ENCODE results near the gene SPINK1. TPM values are rescaled to one million over a fixed set of nuclear protein-coding genes. Genes with fewer than 3 reads are reported as not detected.

The SPINK1 gene
- polyA plus RNA-seq, 2 of the 4 experiments (the other 2 are of a cell fraction), result 0.22 TPM; not detected in 1

DNA sequence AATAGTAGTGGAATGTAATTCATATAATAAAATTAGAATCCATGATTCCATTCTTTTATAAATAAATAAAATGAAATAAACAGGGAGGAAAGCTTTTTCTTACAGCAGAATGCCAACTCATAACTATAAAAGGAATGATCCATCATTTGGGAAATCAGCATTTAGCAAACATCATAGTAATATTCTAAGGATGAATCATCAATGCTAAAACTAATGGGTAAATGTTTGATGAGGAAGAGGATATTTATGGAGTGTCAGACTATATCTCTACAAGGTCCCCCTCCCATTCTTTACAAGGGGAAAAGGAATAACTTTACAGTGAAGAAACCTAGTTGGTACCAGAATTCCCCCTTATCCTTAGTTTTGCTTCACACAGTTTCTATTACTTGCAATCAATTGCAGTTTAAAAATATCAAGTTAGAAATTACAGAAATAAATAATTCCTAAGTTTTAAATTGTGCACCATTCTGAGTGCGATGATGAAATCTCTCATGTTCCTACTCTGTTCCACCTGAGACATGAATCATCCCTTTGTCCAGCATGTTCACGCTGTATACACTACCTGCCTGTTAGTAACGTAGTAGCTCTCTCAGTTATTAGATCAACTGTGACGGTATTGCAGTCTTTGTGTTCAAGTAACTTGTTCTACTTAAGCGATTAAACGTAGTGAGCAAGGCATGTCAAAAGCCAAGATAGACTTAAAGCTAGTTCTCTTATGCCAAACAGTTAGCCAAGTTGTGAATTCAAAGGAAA lies 34.7 kb downstream of the SPINK1 start:
- DNase-seq (ENCODE audit: low read depth in 1 of 2, low spot score in 1 of 2) (no peak), ATAC-seq (no peak), FAIRE-seq (no peak)
- 10% methylated on average over 6 of the region's 6 CpGs for WGBS (ENCODE audit: missing lambda C conversion rate)
- CTCF ChIA-PET, result interaction anchor here (0.7 to 1.4 kb wide), 2 partner anchors 26 to 169 kb away, joined by 4 read pairs; no protein-coding TSS in a partner anchor
- H3K4me1 ChIP-seq, result no peaks in the 10 kb centered on the region
- H3K27ac ChIP-seq, result no peak overlapping the region
- H3K4me2 ChIP-seq, result no peak overlapping the region
- no peak overlapping the region for H3K4me3 ChIP-seq
- H3K9me3 ChIP-seq, result no peaks in the 10 kb centered on the region
- TF ChIP-seq RARB (CRISPR knock-in tag; IDR thresholded peaks at IDR 0.05), result no peak
- TF ChIP-seq, protein P1, sequence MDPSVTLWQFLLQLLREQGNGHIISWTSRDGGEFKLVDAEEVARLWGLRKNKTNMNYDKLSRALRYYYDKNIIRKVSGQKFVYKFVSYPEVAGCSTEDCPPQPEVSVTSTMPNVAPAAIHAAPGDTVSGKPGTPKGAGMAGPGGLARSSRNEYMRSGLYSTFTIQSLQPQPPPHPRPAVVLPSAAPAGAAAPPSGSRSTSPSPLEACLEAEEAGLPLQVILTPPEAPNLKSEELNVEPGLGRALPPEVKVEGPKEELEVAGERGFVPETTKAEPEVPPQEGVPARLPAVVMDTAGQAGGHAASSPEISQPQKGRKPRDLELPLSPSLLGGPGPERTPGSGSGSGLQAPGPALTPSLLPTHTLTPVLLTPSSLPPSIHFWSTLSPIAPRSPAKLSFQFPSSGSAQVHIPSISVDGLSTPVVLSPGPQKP (IDR thresholded peaks at IDR 0.05; ENCODE audit: low read depth, low read length), result no peak
- TF ChIP-seq, protein P2, sequence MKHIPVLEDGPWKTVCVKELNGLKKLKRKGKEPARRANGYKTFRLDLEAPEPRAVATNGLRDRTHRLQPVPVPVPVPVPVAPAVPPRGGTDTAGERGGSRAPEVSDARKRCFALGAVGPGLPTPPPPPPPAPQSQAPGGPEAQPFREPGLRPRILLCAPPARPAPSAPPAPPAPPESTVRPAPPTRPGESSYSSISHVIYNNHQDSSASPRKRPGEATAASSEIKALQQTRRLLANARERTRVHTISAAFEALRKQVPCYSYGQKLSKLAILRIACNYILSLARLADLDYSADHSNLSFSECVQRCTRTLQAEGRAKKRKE (CRISPR knock-in tag; IDR thresholded peaks at IDR 0.05; ENCODE audit: low read depth), result no peak
- TF ChIP-seq HDAC2 (IDR thresholded peaks at IDR 0.05), result no peak
- no peak for TF ChIP-seq CBX2 (IDR thresholded peaks at IDR 0.05; ENCODE audit: borderline replicate concordance, low read depth)
- TF ChIP-seq EP300 (IDR thresholded peaks at IDR 0.05), result no peak
- TF ChIP-seq ESRRA (IDR thresholded peaks at IDR 0.05; ENCODE audit: borderline replicate concordance, low read length), result no peak
- no peak for TF ChIP-seq NPAS2 (CRISPR knock-in tag; IDR thresholded peaks at IDR 0.05; ENCODE audit: borderline replicate concordance)
- no peak for TF ChIP-seq CHD2 (IDR thresholded peaks at IDR 0.05; ENCODE audit: low read length, partially characterized antibody)
- POLR2A ChIA-PET, result no interaction called here

DNA sequence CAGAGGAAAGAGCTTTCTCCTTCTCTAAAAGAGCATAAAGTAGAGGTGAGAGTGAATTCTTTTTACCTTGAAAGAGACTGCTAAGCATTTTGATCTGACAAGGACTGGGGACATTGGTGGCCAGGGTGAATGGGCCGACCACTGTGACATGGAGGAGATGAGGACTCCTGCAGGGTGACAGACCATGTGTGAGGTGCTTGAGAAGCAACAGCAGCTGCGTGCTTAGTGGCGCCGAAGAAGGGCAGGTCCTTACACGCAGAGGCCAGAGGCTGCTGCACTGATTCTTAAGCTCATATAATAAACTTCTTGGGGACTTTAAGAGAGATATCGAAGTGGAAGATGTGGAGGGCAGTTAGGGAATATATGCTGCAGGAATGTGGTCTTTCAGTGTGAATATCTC lies 40.3 kb downstream of the SPINK1 start:
- CTCF ChIA-PET, result no interaction called here
- 31% methylated on average over 6 of the region's 6 CpGs for WGBS (ENCODE audit: missing lambda C conversion rate)

More for the DNA sequence above, 40.3 kb downstream of the SPINK1 start:
- POLR2A ChIA-PET, result no interaction called here
- no peaks in the 10 kb centered on the region for H3K4me1 ChIP-seq
- no peak overlapping the region for H3K4me3 ChIP-seq
- TF ChIP-seq CBX2 (IDR thresholded peaks at IDR 0.05; ENCODE audit: borderline replicate concordance, low read depth) (no peak), KDM1A (IDR thresholded peaks at IDR 0.05; ENCODE audit: low read depth) (no peak), TP53 (CRISPR knock-in tag; IDR thresholded peaks at IDR 0.05) (no peak), RAD21 (conservative IDR thresholded peaks at IDR 0.05 in 1 of 2, IDR thresholded peaks at IDR 0.05 in 1 of 2) (no peak), RARB (CRISPR knock-in tag; IDR thresholded peaks at IDR 0.05) (no peak), JUN (IDR thresholded peaks at IDR 0.05) (no peak), HOXA7 (CRISPR knock-in tag; IDR thresholded peaks at IDR 0.05) (no peak), FOSL2 (IDR thresholded peaks at IDR 0.05) (no peak), FOSL2 (CRISPR knock-in tag; IDR thresholded peaks at IDR 0.05) (no peak), CHD2 (IDR thresholded peaks at IDR 0.05; ENCODE audit: low read length, partially characterized antibody) (no peak), CBX8 (IDR thresholded peaks at IDR 0.05) (no peak), REST (IDR thresholded peaks at IDR 0.05) (no peak), ZC3H11A (IDR thresholded peaks at IDR 0.05) (no peak)
- TF ChIP-seq, protein P3, sequence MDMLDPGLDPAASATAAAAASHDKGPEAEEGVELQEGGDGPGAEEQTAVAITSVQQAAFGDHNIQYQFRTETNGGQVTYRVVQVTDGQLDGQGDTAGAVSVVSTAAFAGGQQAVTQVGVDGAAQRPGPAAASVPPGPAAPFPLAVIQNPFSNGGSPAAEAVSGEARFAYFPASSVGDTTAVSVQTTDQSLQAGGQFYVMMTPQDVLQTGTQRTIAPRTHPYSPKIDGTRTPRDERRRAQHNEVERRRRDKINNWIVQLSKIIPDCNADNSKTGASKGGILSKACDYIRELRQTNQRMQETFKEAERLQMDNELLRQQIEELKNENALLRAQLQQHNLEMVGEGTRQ (IDR thresholded peaks at IDR 0.05), result no peak
- TF ChIP-seq, protein P2 (CRISPR knock-in tag; IDR thresholded peaks at IDR 0.05; ENCODE audit: low read depth), result no peak
- no peak for ATAC-seq
- H3K9me3 ChIP-seq, result no peaks in the 10 kb centered on the region
- FAIRE-seq, result no peak
- H3K4me2 ChIP-seq, result no peak overlapping the region
- H3K27ac ChIP-seq, result no peak overlapping the region
- DNase-seq (ENCODE audit: low read depth in 1 of 2, low spot score in 1 of 2), result no peak

Measured in A549 (cell line).